Measurements from ENCODE around the gene HOXA6. TPM values are rescaled to one million over a fixed set of nuclear protein-coding genes. Genes with fewer than 3 reads are reported as not detected.

The HOXA6 gene
- total and polyA plus RNA-seq, 2 of the 4 experiments (the other 2 are of a cell fraction), result 1.4 to 1.8 TPM

DNA sequence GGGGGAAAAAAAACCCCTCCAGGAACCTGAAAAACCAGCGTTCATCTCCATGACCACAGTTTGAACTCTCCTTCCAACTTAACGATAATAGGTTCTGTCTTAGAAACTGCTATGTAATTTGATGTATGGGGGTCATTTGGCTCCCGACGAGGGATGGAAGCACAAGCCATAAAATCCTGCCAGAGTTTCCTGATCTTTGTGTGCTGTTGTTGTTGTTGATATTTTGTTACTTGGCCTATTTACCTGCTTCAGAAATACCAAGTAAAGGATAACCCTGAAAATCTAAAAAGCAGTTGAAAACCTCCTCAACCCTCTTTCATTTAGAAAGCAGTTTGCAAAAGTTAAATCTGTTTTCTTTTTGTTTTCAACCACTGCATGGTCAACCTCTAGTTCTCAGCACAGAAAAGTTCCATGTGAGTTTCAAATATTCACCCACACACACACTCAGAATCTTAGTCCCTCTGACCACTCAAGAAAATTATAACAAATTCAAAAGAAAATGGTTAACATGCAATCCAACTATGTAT, 35.8 kb downstream of the HOXA6 start:
- ChIA-PET POLR2A (ENCODE audit: unreplicated experiment) (interaction anchor here (1.1 kb wide), 1 partner anchor 12 kb away, joined by 3 read pairs; no protein-coding TSS in a partner anchor), CTCF (interaction anchor here (1.4 kb wide), 1 partner anchor 413 kb away, joined by 3 read pairs; no protein-coding TSS in a partner anchor)
- dilution Hi-C loops (cut with HindIII; ENCODE audit: low sequenced_read_pairs, unreplicated experiment) (no loop called here), intact Hi-C loops (cut with micrococcal nuclease) (no loop called here), in situ Hi-C loops (cut with MboI; ENCODE audit: low sequenced_read_pairs) (no loop called here)
- H2AFZ ChIP-seq (replicated peaks; ENCODE audit: low read length, poor library complexity), result no peak overlapping the region
- H3K27me3 ChIP-seq (ENCODE audit: control insufficient read depth, insufficient read depth, low read length), result no peaks in the 10 kb centered on the region
- H4K5ac ChIP-seq (ENCODE audit: low read depth, low read length), result peak overlapping the region; percentile 58
- H4K8ac ChIP-seq (ENCODE audit: low read depth in 2 of 2, low read length in 2 of 2), result peak overlapping the region; percentile 2 to 47; a peak in 3 of 4 replicates
- peak overlapping the region; percentile 95 for H3K9ac ChIP-seq (ENCODE audit: low read depth, low read length)
- H3K56ac ChIP-seq (ENCODE audit: extremely low read depth, insufficient read depth, low read length), result peak overlapping the region; percentile 40; the same call in 1 of the 2 replicates
- H3K4me2 ChIP-seq (ENCODE audit: low read depth, low read length), result peak overlapping the region; percentile 98
- H2AK9ac ChIP-seq (replicated peaks; ENCODE audit: low read depth, low read length, poor library complexity), result no peak overlapping the region
- peak overlapping the region; percentile 80; the same call in 1 of the 2 replicates for H3K14ac ChIP-seq (replicated peaks; ENCODE audit: low read depth, low read length)
- H4K91ac ChIP-seq (ENCODE audit: insufficient read depth, low read depth, low read length), result peak overlapping the region; percentile 68
- H2BK20ac ChIP-seq (ENCODE audit: low read depth, low read length), result peak overlapping the region; percentile 54
- no peaks in the 10 kb centered on the region for H3K9me3 ChIP-seq (ENCODE audit: control insufficient read depth, insufficient read depth, low read length)
- peak overlapping the region; percentile 68 for H3K18ac ChIP-seq (ENCODE audit: low read depth, low read length)
- H2BK5ac ChIP-seq (ENCODE audit: low read depth, low read length, poor library complexity, severe bottlenecking), result peak overlapping the region; percentile 92
- H3K9me1 ChIP-seq (ENCODE audit: insufficient read depth, low read length), result peaks cover 13% of the 10 kb centered on the region; the same call in 1 of the 2 replicates
- DNase-seq (peak; percentile 39), ATAC-seq (ENCODE audit: low read depth) (no peak)
- peaks cover 16% of the 10 kb centered on the region for H4K20me1 ChIP-seq (ENCODE audit: insufficient read depth, low read length)
- H3K79me1 ChIP-seq (ENCODE audit: low read depth in 1 of 2, low read length in 2 of 2), result peaks cover 0 to 34% of the 10 kb centered on the region in 2 experiments; a peak in 2 of 4 replicates
- H2BK15ac ChIP-seq (ENCODE audit: low read depth, low read length), result peak overlapping the region; percentile 45; the same call in 2 of the 3 replicates
- H3K23ac ChIP-seq (ENCODE audit: low read depth, low read length), result peak overlapping the region; percentile 92
- no CpG with 5 or more reads among the region's 4 CpGs for WGBS, 2 experiments (ENCODE audit: extremely low coverage in 2 of 2, insufficient read length in 1 of 2)
- peaks cover 12% of the 10 kb centered on the region; the same call in 1 of the 2 replicates for H3K36me3 ChIP-seq (ENCODE audit: control insufficient read depth, insufficient read depth, low read length)
- H3K4ac ChIP-seq (ENCODE audit: low read depth, low read length), result peak overlapping the region; percentile 85
- H2AK5ac ChIP-seq (ENCODE audit: low read depth, low read length), result peak overlapping the region; percentile 45; the same call in 1 of the 2 replicates
- peak overlapping the region; percentile 98 for H3K27ac ChIP-seq (ENCODE audit: insufficient read depth, low read length)
- H3K4me3 ChIP-seq (ENCODE audit: insufficient read depth, low read depth, low read length), result no peak overlapping the region
- BruUV-seq (replicated peaks), result no TSS peak
- H3K4me1 ChIP-seq (ENCODE audit: control insufficient read depth, insufficient read depth, low read length), result peaks cover 27% of the 10 kb centered on the region
- H2BK120ac ChIP-seq (ENCODE audit: low read depth, low read length), result peak overlapping the region; percentile 67
- TF ChIP-seq NFE2L2 (IDR thresholded peaks at IDR 0.05; ENCODE audit: low read depth, low read length) (no peak), MAFK (IDR thresholded peaks at IDR 0.05; ENCODE audit: low read depth, low read length) (no peak), CHD1 (IDR thresholded peaks at IDR 0.05; ENCODE audit: low read depth, low read length) (no peak), SMC3 (IDR thresholded peaks at IDR 0.05; ENCODE audit: low read depth, low read length) (no peak), MXI1 (IDR thresholded peaks at IDR 0.05; ENCODE audit: borderline replicate concordance, low read depth, low read length) (no peak), RCOR1 (IDR thresholded peaks at IDR 0.05; ENCODE audit: insufficient replicate concordance, low read length) (no peak), BHLHE40 (IDR thresholded peaks at IDR 0.05; ENCODE audit: low read depth, low read length) (no peak), FOS (IDR thresholded peaks at IDR 0.05; ENCODE audit: low read depth, low read length) (no peak), RFX5 (IDR thresholded peaks at IDR 0.05; ENCODE audit: low read depth, low read length) (no peak), MAZ (IDR thresholded peaks at IDR 0.05; ENCODE audit: borderline replicate concordance, low read depth, low read length) (no peak), CEBPB (IDR thresholded peaks at IDR 0.05; ENCODE audit: low read depth, low read length) (no peak), RAD21 (IDR thresholded peaks at IDR 0.05; ENCODE audit: low read length) (no peak), POLR2A (IDR thresholded peaks at IDR 0.05; ENCODE audit: low read depth, low read length) (no peak; the same call in 1 of the 2 replicates)
- TF ChIP-seq, protein P1, sequence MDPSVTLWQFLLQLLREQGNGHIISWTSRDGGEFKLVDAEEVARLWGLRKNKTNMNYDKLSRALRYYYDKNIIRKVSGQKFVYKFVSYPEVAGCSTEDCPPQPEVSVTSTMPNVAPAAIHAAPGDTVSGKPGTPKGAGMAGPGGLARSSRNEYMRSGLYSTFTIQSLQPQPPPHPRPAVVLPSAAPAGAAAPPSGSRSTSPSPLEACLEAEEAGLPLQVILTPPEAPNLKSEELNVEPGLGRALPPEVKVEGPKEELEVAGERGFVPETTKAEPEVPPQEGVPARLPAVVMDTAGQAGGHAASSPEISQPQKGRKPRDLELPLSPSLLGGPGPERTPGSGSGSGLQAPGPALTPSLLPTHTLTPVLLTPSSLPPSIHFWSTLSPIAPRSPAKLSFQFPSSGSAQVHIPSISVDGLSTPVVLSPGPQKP (IDR thresholded peaks at IDR 0.05; ENCODE audit: borderline replicate concordance, low read depth, low read length), result no peak
- TF ChIP-seq, protein P2, sequence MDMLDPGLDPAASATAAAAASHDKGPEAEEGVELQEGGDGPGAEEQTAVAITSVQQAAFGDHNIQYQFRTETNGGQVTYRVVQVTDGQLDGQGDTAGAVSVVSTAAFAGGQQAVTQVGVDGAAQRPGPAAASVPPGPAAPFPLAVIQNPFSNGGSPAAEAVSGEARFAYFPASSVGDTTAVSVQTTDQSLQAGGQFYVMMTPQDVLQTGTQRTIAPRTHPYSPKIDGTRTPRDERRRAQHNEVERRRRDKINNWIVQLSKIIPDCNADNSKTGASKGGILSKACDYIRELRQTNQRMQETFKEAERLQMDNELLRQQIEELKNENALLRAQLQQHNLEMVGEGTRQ (IDR thresholded peaks at IDR 0.05; ENCODE audit: low read depth, low read length), result no peak
